LNCAP (cell line): ENCODE measurements around the gene NDST3.

Experiments
- CTCF ChIP-seq: fragments of 450-650 bp; IDR thresholded peaks from 2 replicates; pipeline ENCODE4 v1.5.1; 2017; ENCODE audit warnings: mild to moderate bottlenecking

Gene NDST3

GRCh38 chr4:118277243-118277642 is 243.0 kb downstream of the NDST3 start:
- no peak for TF ChIP-seq CTCF

- no peak for TF ChIP-seq CTCF
Observed at GRCh38 chr4:118278473-118279274, 244.4 kb downstream of the NDST3 start.

GRCh38 chr4:118279328-118279727 is 245.0 kb downstream of the NDST3 start:
- no peak for TF ChIP-seq CTCF

GRCh38 chr4:118279920-118280432 is 245.7 kb downstream of the NDST3 start:
- no peak for TF ChIP-seq CTCF

GRCh38 chr4:118280501-118281218 is 246.4 kb downstream of the NDST3 start:
- peak; percentile 62 for TF ChIP-seq CTCF

- no peak for TF ChIP-seq CTCF
Observed at GRCh38 chr4:118281611-118282442, 247.5 kb downstream of the NDST3 start.

- TF ChIP-seq CTCF: no peak
Observed at GRCh38 chr4:118282692-118283091, 248.4 kb downstream of the NDST3 start.
